Vagina (tissue), 2 donors: ENCODE results near the gene CALCOCO2.

Experiments used
- CTCF ChIP-seq, 3 experiments: fragments of 450-650 bp in 2 of 3; fragments of 200-600 bp in 1 of 3; sonication (generic) in 1 of 3; IDR thresholded peaks; one replicate each; pipeline ENCODE4 v1.5.1; 2017 to 2019; ENCODE audit warnings: antibody characterized with exemption in 3 of 3, mild to moderate bottlenecking in 2 of 3, moderate library complexity in 2 of 3
- POLR2A ChIP-seq, 2 donors: fragments of 450-650 bp; IDR thresholded peaks; one replicate each; pipeline ENCODE4 v1.6.1; 2017; ENCODE audit warnings: antibody characterized with exemption in 2 of 2, mild to moderate bottlenecking in 2 of 2, moderate library complexity in 2 of 2
- POLR2AphosphoS5 ChIP-seq, 2 donors: sonication (generic); formaldehyde crosslinking; IDR thresholded peaks; one replicate each; pipeline ENCODE4 v1.9.0; 2017; ENCODE audit warnings: antibody characterized with exemption in 2 of 2, mild to moderate bottlenecking in 2 of 2, low read depth in 1 of 2; ENCODE audit not compliant: insufficient read depth in 1 of 2

GRCh38 chr17:48830840-48831548, at the start of gene CALCOCO2:
- peak in 1 of 3 experiments; percentile 1 for TF ChIP-seq CTCF (IDR thresholded peaks at IDR 0.05)
- TF ChIP-seq POLR2A (IDR thresholded peaks at IDR 0.05) = peak; percentile 37 to 88
- TF ChIP-seq POLR2AphosphoS5 (IDR thresholded peaks at IDR 0.05; ENCODE audit: insufficient read depth in 1 of 2, low read depth in 1 of 2) = peak; percentile 75 to 99
